Measurements from ENCODE around the gene BORCS6. TPM values are rescaled to one million over a fixed set of nuclear protein-coding genes. Genes with fewer than 3 reads are reported as not detected.
A peak's percentile ranks its signal among the peaks of the same experiment; 100 is the strongest.
"Not testable (repeated sequence)": the region's sequence is repeated elsewhere in the genome, so short reads cannot be mapped to it uniquely, and the experiment has no call there.

Gene BORCS6
- total RNA-seq, 2 donors from 2014 or later: 5.8 to 8.9 TPM

DNA sequence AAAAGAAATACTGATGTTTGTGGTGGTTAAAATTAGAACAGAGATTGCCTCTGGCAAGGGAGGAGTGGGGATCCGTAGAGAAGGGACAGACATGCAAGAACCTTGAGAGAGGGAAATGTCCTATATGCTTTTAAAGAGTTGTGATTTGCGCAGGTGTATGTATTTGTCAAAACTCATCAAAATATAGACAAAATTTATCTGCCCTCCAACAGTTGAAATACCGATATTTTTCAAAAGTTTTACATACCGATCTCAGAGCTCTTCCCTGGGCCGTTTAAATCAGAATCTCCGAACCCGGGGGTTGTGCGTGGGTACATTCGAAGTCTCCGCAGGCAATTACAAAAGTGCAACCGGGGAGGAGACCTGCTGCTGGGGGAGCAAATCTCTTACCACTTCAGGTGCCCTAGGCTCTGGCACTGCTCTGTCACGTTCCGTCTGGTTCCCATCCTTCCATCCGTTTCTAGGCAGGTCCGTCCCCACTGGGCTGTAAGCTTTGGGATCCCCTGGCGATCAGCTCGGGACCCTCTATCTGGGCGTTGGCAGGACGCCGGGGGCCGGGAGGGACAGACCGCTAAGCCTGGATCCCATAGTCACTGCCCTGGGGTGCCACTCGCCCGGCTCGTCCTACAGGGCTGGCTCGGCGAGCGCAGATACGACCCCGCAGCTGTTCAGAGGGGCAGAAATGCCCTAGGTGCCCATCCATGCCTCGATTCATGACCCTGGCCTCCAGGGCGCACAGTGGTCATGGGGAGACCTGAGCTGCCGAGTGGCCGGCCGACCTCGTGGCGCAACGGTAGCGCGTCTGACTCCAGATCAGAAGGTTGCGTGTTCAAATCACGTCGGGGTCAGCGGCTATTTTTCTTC lies 4.2 kb downstream of the BORCS6 start:
- DNase-seq: peak; percentile 84
- ATAC-seq: peak; percentile 37 to 48
- intact Hi-C loops (cut with DNase I): loop anchor here (1.0 to 2.0 kb wide), 2 partner anchors 37 to 67 kb away; no protein-coding TSS in a partner anchor

DNA sequence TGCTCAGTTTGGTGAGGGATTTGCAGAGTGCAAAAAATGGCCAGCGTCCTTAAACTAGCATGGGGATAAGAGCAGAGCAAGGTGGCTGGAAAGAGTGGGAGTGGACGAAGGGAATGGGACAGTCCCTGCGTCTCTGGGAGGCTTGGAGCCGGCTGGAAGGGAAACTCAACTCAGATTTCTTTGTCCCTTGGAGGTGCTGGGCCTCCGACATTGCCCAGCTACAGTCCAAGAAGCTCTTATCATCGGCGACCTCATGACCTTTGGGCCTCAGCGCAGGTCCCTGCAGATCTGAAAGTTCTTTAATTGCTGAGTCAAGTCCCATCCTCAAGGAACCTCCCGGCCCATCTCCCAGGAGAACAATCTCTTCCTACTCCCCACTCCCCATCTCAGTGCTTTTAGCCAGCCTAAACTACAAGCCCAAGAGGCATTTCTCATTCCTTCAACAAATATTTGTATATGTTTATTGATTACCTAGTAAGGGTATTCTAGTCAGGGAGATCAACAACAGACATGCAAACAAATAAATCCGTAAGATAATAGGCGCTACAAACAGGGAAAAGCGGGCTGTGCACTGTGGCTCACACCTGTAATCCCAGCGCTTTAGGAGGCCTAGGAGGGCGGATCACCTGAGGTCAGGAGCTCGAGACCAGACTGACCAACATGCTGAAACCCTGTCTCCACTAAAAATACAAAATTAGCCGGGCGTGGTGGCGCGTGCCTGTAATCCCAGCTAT lies 12.8 kb downstream of the BORCS6 start:
- intact Hi-C loops (cut with DNase I): no loop called here
- ATAC-seq (no peak), DNase-seq (no peak)

DNA sequence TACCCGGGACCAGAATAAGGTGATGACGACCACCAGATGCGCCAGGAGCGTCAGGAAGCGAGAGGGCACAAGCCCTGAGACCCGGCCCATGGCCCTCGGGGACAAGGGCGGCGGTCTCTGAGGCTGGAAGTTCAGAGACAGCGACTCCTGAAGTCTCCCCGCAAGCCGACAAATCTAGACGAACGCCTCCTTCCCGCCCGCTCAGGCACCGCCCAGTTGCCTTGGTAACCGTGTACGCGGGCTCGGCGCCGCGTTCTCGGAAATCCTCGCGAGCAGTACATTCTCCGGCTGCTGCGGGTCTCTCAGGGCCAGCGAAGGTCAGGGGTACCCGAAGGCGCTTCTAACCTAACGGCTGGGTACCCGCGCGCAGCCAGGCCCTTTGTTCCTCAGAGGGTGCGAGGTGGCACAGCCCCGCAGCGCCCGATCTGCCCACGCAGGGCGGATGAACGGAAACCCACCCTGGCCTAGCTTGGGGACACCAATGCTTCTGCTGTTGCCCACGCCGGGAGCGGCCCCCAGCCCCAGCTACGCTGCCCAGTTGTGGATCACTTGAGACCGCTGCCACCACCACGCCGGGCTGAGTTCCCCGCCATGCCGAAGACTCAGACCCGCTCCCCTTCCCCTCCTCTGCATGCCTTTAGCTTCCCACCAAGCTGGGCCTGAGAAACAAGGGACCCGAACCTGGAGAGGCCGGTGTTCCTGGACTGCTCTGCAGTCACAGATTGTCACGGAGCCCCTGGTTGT lies 13.6 kb downstream of the BORCS6 start, which contains the start of gene TMEM107:
TMEM107 (minus strand) TSS at position 184 of the 744 bp plus-strand sequence; CDS start at position 90, 94 bp downstream.
- ATAC-seq (peak; percentile 83 to 88), DNase-seq (peak; percentile 91)
- intact Hi-C loops (cut with DNase I): no loop called here

DNA sequence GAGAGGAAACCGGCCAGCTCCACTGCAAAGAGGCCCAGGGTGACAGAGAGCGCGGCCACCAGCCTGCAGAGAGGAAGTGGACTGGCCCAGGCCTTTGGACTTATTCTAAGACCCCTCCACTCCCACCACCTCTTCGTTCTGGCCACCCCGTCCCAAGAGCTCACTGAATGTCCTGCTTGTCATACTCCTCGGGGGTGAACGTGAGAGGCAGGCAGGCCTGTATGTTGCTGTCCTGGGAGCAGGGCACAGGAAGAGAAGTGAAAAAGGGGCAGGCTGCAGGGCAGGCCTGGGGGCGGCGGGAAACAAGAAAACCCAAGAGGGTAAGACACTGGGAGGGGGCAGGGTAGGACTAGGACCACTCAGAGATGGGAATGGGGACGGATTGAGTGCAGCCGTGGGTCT lies 14.2 kb downstream of the BORCS6 start:
- intact Hi-C loops (cut with DNase I): no loop called here
- DNase-seq (no peak), ATAC-seq (peak; percentile 5 to 10)

DNA sequence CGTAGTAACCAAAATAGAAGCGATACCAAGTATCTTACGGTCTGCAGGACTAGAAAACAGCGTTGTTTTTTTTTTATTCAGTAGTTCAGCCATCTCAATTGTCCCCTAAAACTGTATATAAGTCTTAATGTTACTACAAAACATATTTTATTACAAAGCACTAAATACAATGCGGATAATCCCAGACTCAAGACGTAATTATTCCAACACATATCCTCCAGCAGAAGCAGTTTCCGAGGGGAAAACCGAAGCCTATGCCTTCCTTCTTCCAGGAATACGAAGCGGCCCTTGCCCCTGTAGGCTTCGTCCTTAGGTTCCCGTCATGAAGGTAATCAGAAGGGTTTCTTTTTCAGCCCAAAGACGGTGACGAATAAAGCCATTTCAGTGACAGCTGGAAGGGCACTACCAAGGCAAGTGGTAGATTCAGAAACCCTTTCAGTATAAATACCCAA lies 16.1 kb downstream of the BORCS6 start:
- DNase-seq: no peak
- no peak for ATAC-seq
- intact Hi-C loops (cut with DNase I): no loop called here

DNA sequence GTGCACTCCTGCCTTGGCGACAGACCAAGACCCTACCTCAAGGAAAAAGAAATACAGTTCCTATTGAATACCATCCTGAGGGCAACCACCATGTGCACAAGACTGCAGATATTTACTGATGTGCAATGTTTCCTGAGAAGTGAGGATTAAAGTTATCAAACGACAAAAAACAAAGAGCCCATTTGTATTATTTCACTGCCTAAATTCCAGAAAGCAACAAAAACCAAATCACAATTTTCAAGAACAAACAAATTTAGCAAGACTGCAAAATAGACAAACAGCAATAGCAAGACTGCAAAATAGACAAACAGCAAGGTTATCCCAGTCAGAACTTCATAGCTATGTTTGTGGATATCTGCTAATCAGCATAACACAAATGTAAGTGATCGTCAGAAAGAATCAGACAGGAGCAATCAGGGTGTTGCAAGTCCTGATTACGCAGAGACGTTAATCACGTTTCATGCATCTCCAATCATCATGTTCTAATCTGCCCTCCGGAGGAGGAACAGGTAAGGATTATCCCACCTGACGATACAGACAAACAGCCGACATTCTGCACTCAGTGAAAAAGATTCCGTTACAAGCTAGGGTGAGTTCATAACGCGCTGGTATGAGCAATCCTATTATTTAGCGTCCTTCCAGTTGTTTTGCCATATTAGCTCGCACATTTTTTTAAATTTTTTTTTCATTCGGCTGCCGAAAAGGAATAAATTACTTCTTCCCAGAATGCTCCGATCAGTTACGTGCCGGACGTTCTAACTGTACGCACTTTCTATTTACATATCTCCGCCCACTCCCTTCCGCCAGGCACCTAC lies 16.7 kb downstream of the BORCS6 start:
- ATAC-seq (peak; percentile 84 to 91), DNase-seq (peak; percentile 78)

DNA sequence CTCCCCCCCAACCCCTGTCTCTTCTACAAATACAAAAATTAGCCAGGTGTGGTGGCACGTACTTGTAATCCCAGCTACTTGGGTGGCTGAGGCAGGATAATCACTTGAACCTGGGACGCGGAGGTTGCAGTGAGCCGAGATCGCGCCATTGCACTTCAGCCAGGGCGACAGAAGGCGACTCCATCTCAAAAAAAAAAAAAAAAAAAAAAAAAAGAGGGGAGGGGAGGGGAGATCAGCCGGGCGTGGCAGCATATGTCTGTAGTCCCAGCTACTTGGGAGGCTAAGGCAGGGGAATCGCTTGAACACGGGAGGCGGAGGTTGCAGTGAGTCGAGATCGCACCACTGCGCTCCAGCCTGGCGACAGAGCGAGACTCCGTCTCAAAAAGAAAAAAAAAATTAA lies 19.8 kb downstream of the BORCS6 start:
- intact Hi-C loops (cut with DNase I); ATAC-seq: not testable (repeated sequence)

More for the DNA sequence above, 16.7 kb downstream of the BORCS6 start:
- intact Hi-C loops (cut with DNase I): no loop called here

DNA sequence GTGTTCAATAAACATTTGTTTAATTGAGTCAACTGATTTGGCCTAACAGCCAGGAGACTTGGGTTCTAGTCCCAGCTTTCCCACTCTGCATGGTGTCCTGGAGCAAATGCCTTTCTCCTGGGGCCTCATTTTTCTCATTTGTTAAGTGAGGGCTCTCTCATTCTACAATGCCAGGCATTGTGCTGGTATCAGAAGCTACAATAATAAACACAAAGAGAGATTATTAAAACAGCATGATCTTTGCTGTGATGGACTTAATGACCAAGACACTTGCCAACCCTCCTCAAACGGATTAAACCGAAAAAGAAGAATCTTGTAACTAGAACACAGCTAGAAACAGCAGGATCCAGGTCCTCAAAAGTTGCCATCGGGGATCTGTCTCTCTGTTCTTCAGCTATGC lies 22.5 kb downstream of the BORCS6 start:
- intact Hi-C loops (cut with DNase I): no loop called here
- DNase-seq (no peak), ATAC-seq (no peak)

More for the DNA sequence above, 19.8 kb downstream of the BORCS6 start:
- DNase-seq: not testable (repeated sequence)

DNA sequence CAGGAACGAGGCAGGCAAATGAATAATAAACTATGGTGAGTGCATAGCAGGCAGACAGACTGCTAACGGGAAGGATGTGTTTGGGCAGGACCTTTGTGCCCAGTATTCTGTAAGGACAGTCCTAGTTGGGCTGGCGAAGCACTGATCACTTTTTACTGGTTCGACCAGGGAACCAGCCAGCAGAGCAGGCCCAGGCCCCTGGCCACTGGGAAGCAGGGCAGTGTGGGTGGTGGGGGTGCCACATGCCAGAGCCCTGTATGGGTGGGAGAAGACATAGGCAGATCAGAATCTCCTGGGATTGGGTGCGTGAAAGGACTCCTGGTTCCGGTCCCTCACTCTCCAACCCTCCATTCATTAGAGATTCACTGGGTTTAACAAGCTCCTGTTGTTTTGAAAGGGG lies 23.2 kb downstream of the BORCS6 start:
- intact Hi-C loops (cut with DNase I): no loop called here
- no peak for ATAC-seq
- no peak for DNase-seq

DNA sequence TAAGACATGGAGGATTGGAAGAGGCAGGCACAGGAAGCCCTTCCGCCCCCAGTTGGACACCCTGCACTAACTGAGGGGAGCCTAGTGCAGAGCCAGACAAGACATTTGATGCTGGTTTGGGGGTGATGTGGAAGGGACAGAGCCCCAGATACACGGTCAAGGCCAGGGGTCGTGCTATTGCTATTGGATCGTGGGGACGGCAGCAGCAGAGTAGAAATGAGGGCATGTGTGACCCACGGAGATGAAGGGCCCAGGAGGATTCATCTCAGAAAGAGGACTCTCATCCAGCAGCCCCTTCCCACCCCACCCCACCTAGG lies 25.2 kb downstream of the BORCS6 start:
- ATAC-seq (no peak), DNase-seq (no peak)
- intact Hi-C loops (cut with DNase I): no loop called here

DNA sequence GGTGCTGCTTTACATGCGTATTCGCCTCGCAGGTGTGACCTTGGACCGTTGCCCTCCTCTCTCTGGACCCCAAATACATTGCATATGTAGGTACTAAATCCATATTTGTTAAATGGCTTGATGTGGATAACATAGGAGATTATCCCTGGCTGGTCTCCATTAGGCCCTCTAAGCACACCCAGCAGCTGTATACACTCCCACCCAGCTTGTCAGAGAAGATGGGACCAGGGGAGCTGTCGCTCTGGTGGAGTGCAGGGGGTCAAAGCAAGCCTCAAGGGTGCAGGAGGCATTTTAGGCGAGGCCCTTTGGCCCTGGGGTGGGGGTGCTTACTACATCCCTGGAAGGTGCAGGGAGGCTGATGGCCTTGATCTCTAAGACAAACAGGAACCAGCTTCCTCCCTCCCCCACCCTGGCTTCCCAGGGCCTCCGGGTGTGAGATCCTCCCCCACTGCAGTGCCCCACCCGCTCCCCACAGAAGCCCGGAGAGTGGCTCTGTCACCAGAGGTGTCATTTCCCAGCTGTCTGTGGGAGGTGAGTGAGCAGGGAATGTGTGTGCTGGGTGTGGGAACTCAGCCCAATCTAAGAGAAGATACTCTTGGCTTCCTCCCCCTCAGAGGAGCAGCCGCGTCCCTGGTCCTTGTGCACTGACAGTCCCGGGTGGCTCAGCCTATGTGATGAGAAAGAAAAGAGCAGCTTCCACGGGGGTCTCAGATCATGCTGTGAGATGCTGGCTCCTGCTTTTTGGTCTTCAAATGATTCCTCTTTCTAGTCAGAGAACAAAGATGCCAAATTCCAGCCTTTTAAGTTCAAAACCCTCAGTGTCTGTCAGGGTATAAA lies 25.8 kb downstream of the BORCS6 start:
- ATAC-seq (peak; percentile 82 to 84), DNase-seq (peak; percentile 87)
- intact Hi-C loops (cut with DNase I): no loop called here

DNA sequence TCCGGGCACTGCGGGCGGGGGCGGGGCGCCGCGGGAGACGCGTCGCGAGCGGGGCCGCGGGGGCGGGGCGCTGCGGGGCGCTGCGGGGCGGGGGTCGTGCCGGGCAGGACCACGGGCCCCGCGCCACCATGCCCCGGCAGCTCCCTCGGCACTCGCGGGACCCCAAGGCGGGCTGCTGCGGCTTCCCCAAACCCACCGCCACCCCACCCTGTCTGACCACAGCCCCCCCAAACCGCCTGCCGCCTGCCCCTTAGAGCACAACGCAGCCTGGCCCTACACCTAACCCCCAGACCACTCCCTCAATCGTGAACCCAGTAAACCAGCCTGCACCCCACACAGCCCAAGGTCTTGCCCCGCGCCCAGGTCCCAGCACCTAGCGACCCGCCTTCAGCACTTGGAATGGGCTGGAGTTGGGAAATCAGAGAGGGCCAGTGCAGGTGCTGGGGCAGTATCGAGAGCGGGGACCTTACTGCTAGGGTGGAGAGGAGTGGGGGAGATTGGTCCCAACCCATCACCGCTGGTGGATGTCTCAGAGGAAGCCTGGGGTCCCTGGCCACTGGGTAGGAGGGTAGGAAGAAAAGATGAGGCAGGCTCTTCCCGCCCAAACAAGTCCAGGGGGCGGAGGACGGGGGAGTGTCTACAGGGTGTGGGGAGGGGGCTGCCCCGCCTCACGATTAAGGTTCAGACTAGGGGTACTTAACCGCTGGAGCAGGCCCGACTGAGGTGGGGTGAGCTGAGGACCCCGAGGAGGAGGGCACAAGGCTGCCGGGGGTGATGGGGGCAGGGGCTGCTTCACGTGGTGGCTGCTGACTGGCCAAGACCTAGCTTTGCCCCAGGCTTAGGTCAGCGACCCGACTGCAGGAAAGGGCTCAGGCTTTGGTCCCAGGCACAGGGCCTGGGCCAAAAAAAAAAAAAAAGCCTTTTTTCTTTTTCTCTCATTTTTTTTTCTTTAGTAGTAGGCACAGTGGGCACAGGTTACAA lies 26.7 kb downstream of the BORCS6 start:
- ATAC-seq: peak; percentile 2 to 3
- intact Hi-C loops (cut with DNase I): no loop called here
- DNase-seq: no peak

DNA sequence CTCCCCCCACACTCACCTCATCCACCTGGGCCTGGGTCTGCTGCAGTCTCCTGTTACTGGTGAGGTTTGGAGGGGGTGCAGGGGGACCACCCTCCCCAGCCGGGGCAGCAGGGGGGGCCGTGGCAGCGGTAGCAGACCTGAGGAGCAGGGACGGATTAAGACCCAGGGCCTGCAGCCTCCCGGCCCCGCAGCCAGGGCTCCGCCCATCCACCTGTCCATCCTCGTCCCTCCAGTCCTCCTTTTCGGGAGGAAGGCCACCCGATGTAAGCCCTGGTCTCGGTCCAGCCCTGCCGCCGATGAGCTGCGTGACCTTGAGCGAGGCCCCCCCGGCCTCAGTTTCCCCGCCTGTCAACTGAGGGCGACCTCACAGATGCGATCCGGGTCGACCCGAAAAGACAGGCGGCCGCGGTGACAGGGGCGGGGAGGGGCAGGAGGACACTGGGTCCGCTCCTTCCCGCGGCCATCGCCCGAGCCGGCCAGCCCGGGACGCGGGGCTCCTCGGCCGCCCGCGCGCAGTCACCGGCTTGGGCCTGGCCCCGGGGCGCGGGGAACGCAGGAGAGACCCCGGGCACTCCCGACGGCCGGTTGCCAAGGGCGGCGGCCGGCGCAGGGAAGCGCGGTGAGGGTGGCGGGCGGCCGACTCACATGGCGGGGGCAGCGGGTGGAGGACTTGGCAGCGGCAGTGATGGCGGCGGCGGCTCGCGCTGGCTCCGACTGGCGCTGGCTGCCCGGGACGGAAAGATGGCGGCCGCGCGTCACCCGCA lies 27.6 kb downstream of the BORCS6 start, which contains the start of gene VAMP2:
VAMP2 (minus strand) TSS at position 716 of the 764 bp plus-strand sequence; CDS start at position 647, 69 bp downstream.
- ATAC-seq (peak; percentile 56 to 78), DNase-seq (peak; percentile 89)
- intact Hi-C loops (cut with DNase I): no loop called here

DNA sequence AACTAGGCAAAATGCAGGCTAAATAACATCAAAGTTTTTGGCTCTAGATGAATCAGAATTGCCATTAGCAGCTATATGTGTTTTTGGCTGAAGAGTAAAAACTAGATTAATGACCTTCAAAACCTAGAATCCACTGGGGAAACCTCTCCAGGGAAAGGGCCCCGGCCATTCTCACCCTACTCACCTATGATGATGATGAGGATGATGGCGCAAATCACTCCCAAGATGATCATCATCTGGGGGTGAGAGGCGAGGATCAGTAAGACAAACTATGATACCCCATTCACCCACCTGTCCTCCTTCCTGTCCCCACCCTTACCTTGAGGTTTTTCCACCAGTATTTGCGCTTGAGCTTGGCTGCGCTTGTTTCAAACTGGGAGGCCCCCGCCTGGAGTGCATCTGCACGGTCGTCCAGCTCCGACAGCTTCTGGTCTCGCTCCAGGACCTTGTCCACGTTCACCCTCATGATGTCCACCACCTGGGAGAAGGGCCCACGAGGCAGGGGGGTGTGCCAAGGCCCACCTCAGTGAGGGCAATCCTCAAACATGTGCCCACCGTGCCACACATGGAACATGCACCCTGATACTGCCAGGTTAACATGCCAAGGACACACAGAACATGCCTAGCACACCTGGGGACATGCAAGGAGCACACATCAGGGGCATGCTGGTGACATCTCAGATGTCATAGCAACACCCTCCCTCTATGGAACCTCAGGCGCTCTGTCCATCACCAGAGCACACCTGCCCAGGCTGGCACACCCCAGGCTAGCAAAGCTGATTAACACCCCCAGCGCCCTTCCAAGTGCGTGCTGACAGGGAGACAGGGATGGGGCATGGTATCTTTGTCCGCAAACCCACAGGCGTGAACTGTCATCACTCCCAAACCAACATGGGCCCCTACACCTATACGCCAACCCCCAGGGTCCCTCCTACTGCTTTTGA lies 28.4 kb downstream of the BORCS6 start:
- no peak for DNase-seq
- intact Hi-C loops (cut with DNase I): no loop called here
- peak in 1 of 2 donors; percentile 1 for ATAC-seq

DNA sequence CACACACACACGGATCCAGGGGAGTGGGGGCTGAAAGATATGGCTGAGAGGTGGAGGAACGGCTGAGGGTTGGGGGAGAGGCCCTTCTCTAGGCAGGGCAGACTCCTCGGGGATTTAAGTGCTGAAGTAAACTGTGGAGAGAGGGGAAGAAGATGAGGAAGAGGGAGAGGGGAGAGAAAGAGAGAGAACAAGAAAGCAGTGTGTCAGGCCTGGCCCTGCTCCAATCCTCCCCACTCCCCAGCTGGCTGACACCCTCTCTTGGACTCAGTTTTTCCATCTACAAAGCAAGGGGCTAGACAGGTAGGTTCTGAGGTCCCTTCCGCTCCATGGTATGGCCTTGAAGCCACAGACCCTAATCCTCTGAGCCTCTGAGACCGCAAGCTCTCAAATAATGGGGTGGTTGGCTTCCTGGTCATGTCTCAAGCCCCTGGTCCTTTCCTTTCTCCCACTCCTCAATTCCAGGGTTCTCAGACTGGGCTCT lies 29.2 kb downstream of the BORCS6 start:
- intact Hi-C loops (cut with DNase I): no loop called here
- DNase-seq (no peak), ATAC-seq (no peak)

All from left cardiac atrium (tissue), 4 donors.